Endothelial cell of umbilical vein (primary cell): ENCODE results near the gene FKRP. TPM values are rescaled to one million over a fixed set of nuclear protein-coding genes. Genes with fewer than 3 reads are reported as not detected.

Experiments used
- BruUV-seq: library from RNA; stranded (reverse); fragments of 400-500 nt; replicated peaks from 2 replicates; lab custom pipeline; 2021; lab: Mats Ljungman, UMichigan
- CTCF ChIA-PET: fragments of 300-600, 350-600 bp; sonication (Branson Sonifier 250); formaldehyde crosslinking; loops from one replicate; lab custom pipeline; 2021; ENCODE audit warnings: antibody characterized with exemption, inconsistent platforms; lab: Charles Lee
- POLR2A ChIA-PET: fragments of 300-600, 350-600 bp; sonication (Branson Sonifier 250); formaldehyde crosslinking; loops from one replicate; lab custom pipeline; 2021; ENCODE audit warnings: antibody characterized with exemption, inconsistent platforms; lab: Charles Lee
- DNase-seq: peaks from one replicate; pipeline ENCODE4 v3.0.0-alpha.2; 2011; ENCODE audit warnings: low read depth, low spot score
- FAIRE-seq: peaks from 2 replicates; lab custom pipeline; 2011; peaks lifted over from hg19 to GRCh38; lab: Jason Lieb, UNC
- H2AFZ ChIP-seq: 2 replicates; pipeline ENCODE4 v1.6.0; 2012; ENCODE audit warnings: low read depth, low read length, control low read depth, inconsistent platforms
- H3K27ac ChIP-seq: 2 replicates; pipeline ENCODE4 v1.5.1; 2011; ENCODE audit warnings: low read depth, mild to moderate bottlenecking, control low read depth, low read length, moderate library complexity; ENCODE audit not compliant: insufficient read depth
- H3K27me3 ChIP-seq, 2 experiments: 2 replicates each; pipeline versions ENCODE4 v1.6.0 to v1.6.1; 2011; ENCODE audit warnings: low read length in 2 of 2, mixed read lengths in 1 of 2; ENCODE audit not compliant: control insufficient read depth in 2 of 2, insufficient read depth in 2 of 2
- H3K36me3 ChIP-seq, 2 experiments: 2 replicates in 1 of 2; 3 replicates in 1 of 2; pipeline ENCODE4 v1.5.1; 2011; ENCODE audit warnings: low read length in 2 of 2, mild to moderate bottlenecking in 1 of 2, moderate library complexity in 1 of 2; ENCODE audit not compliant: control insufficient read depth in 2 of 2, insufficient read depth in 2 of 2; ENCODE audit errors: extremely low read depth in 1 of 2
- H3K4me1 ChIP-seq: 3 replicates; pipeline ENCODE4 v1.5.1; 2011; ENCODE audit warnings: mild to moderate bottlenecking, low read length; ENCODE audit not compliant: control insufficient read depth, insufficient read depth; ENCODE audit errors: extremely low read depth
- H3K4me2 ChIP-seq: 2 replicates; pipeline ENCODE4 v1.6.1; 2011; ENCODE audit warnings: low read length, control low read depth, mixed read lengths; ENCODE audit not compliant: insufficient read depth
- H3K4me3 ChIP-seq, 3 experiments: fragments of 200-600 bp in 1 of 3; sonication (generic), shearing (Covaris generic) in 1 of 3; replicated peaks in 1 of 3; 2 replicates each; pipeline ENCODE4 v1.5.1; 2011 to 2016; ENCODE audit warnings: control low read depth in 3 of 3, low read length in 3 of 3, mild to moderate bottlenecking in 2 of 3, inconsistent platforms in 1 of 3, low read depth in 1 of 3, moderate library complexity in 1 of 3; ENCODE audit not compliant: insufficient read depth in 1 of 3
- H3K79me2 ChIP-seq: 2 replicates; pipeline ENCODE4 v1.6.0; 2012; ENCODE audit warnings: low read length, inconsistent platforms; ENCODE audit not compliant: control insufficient read depth, insufficient read depth
- H3K9ac ChIP-seq: replicated peaks from 2 replicates; pipeline ENCODE3; 2011; ENCODE audit warnings: low read length, control low read depth; ENCODE audit not compliant: insufficient read depth; ENCODE audit errors: extremely low read depth
- H3K9me1 ChIP-seq: replicated peaks from 3 replicates; pipeline ENCODE4 v1.6.0; 2011; ENCODE audit warnings: mild to moderate bottlenecking, low read length; ENCODE audit not compliant: control insufficient read depth, insufficient read depth; ENCODE audit errors: extremely low read depth
- H3K9me3 ChIP-seq: replicated peaks from 2 replicates; pipeline ENCODE4 v1.5.1; 2012; ENCODE audit warnings: low read length, inconsistent platforms; ENCODE audit not compliant: control insufficient read depth, insufficient read depth
- H4K20me1 ChIP-seq: replicated peaks from 2 replicates; pipeline ENCODE3; 2011; ENCODE audit warnings: mild to moderate bottlenecking, low read length; ENCODE audit not compliant: control insufficient read depth, insufficient read depth; ENCODE audit errors: extremely low read depth
- EZH2 ChIP-seq: IDR thresholded peaks from 2 replicates; pipeline ENCODE4 v1.6.1; 2012; ENCODE audit warnings: borderline replicate concordance, low read depth, mild to moderate bottlenecking, moderate library complexity, low read length, inconsistent platforms; ENCODE audit not compliant: severe bottlenecking
- FOS ChIP-seq: IDR thresholded peaks from 2 replicates; pipeline ENCODE4 v1.6.1; 2011; ENCODE audit warnings: mild to moderate bottlenecking, low read length, moderate library complexity, borderline replicate concordance; ENCODE audit not compliant: insufficient read depth
- GATA2 ChIP-seq: IDR thresholded peaks from 2 replicates; pipeline ENCODE4 v1.7.0; 2011; ENCODE audit warnings: low read depth, mild to moderate bottlenecking, moderate library complexity, mixed read lengths, low read length; ENCODE audit not compliant: insufficient read length, insufficient read depth
- MYC ChIP-seq: IDR thresholded peaks from one replicate; pipeline ENCODE4 v1.6.1; 2011; ENCODE audit warnings: mild to moderate bottlenecking, low read depth, low read length
- POLR2A ChIP-seq: IDR thresholded peaks from 2 replicates; pipeline ENCODE4 v1.6.1; 2012; ENCODE audit warnings: low read depth, mild to moderate bottlenecking, control low read depth, low read length
- POLR2AphosphoS5 ChIP-seq: IDR thresholded peaks from 2 replicates; pipeline ENCODE4 v1.6.1; 2012; ENCODE audit warnings: low read depth, mild to moderate bottlenecking, control low read depth, low read length, moderate library complexity; ENCODE audit not compliant: insufficient read depth
- dilution Hi-C: fragments of 300-500 bp; cut with MboI; formaldehyde crosslinking; loops from one replicate; pipeline ENCODE4 v1.15.0; 2019; ENCODE audit warnings: low sequenced_read_pairs; ENCODE audit not compliant: extremely low pct_ligation_motif_present
- intact Hi-C: fragments of 100-400 bp; cut with micrococcal nuclease; formaldehyde crosslinking; loops from one replicate; pipeline ENCODE4 v1.10.0; 2022
- polyA plus RNA-seq, 4 experiments: library from polyadenylated mRNA; depleted of rRNA in 3 of 4; stranded (reverse) in 3 of 4; unstranded in 1 of 4; fragments of >200 nt; gene quantifications; 2 replicates each; pipeline versions ENCODE4 v1.2.1 to v1.2.3, GENCODE V29; 2011 to 2012; ENCODE audit warnings: missing spikeins in 1 of 4
- total RNA-seq: library from RNA; stranded (reverse); gene quantifications from 2 replicates; pipeline ENCODE4 v1.2.3, GENCODE V29; 2021
- TF ChIP-seq, protein P1 (sequence below): IDR thresholded peaks from 2 replicates; pipeline ENCODE4 v1.6.1; 2011; ENCODE audit not compliant: insufficient read depth, insufficient read length

The FKRP gene
- total and polyA plus RNA-seq, 2 donors (not counting 3 experiments of a cell fraction or from before 2014, with no cell fraction given), result 31.5 to 32.8 TPM

DNA sequence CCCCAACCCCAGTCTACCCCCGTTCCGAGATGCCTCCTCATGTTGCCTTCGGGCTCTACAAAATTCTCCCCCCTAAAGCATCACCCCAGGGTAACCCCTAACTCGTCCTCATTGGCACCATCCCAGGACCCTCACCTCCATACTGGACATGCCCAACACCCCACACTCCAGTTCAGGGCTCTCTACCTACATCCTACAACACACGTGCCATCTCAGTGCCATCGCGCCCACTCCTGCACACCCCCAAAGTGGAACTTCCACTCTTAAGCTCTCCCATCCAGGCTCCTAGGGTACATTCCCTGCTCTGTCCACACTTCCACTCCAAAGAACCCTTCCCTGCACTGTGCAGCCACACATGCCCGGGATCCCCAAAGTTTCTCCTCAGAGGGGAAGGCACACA is 827 bp upstream of the FKRP start:
- Histone ChIP-seq H4K20me1 (peaks cover 2% of the 10 kb centered on the region), H3K9me3 (no peaks in the 10 kb centered on the region), H3K4me2 (peak overlapping the region; percentile 87), H3K9me1 (no peaks in the 10 kb centered on the region), H3K27ac (no peak overlapping the region), H3K9ac (peak overlapping the region; percentile 82), H3K79me2 (peaks cover 64% of the 10 kb centered on the region), H2AFZ (no peak overlapping the region), H3K4me3 (peak overlapping the region; percentile 80 to 86 (median 85)), H3K36me3 (peaks cover 0 to 5% of the 10 kb centered on the region in 2 experiments), H3K4me1 (peaks cover 13% of the 10 kb centered on the region), H3K27me3 (no peaks in the 10 kb centered on the region)
- BruUV-seq, result no TSS peak
- TF ChIP-seq MYC, result no peak
- no peak for TF ChIP-seq GATA2
- TF ChIP-seq POLR2AphosphoS5, result no peak
- no peak for TF ChIP-seq FOS
- TF ChIP-seq, protein P1, sequence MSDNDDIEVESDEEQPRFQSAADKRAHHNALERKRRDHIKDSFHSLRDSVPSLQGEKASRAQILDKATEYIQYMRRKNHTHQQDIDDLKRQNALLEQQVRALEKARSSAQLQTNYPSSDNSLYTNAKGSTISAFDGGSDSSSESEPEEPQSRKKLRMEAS, result no peak
- FAIRE-seq, result no peak
- DNase-seq, result no peak
- dilution Hi-C loops (no loop called here), intact Hi-C loops (no loop called here)
- ChIA-PET POLR2A (no interaction called here), CTCF (interaction anchor here (0.6 to 2.5 kb wide), 5 partner anchors 9 to 1982 kb away, joined by 3 to 7 read pairs (median 5); no protein-coding TSS in a partner anchor)

DNA sequence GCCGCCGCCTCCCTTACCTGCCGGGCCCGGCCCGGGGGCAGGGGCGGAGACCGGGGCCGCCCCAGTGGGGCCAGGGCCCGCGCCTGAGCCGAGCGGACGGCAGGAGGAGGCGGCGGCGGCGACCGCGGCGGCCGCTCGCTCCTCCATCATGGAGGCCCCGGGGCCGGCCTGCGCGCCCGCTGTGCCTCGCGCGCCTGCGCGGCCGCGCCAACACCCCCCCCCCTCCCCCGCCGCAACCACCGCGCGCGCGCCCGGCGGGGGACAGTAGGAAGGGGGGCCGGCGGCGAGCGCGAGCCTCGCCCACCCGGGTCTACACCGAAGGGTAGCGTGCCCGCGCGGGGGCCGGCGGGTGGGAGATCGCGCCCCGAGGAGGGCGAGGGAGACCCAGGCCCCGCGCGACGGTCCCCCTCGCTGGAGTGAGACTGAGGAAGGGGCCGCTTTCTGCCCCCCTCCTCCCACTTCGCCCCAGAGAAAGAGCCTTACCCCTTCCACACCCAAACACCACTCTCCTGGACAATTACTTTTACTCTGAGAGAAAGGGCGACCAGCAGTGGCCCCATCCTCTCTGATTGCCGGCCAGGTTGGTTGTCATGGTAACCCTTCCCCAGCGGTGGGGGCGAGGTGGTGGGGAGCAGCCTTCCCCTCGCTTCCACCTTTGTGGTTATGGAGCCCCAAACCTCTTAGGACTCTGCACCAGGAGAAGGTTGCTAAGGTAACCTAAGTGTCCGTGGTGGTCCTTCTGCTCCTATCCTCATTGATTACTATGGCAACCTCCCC is 612 bp downstream of the FKRP start, which contains the start of gene STRN4:
STRN4 (minus strand) TSS at position 170 of the 777 bp plus-strand sequence; CDS start at position 150, 20 bp downstream.
- H3K9me1 ChIP-seq, result no peaks in the 10 kb centered on the region
- no peak for FAIRE-seq
- peaks cover 0 to 2% of the 10 kb centered on the region in 2 experiments for H3K36me3 ChIP-seq
- ChIA-PET POLR2A (interaction anchor here (0.6 kb wide), 1 partner anchor 430 kb away, joined by 3 read pairs; no protein-coding TSS in a partner anchor), CTCF (interaction anchor here (1.0 to 2.5 kb wide), 3 partner anchors 9 to 42 kb away, joined by 3 to 7 read pairs (median 4); no protein-coding TSS in a partner anchor)
- TF ChIP-seq MYC, result no peak
- no peak for TF ChIP-seq EZH2
- TF ChIP-seq POLR2A, result peak; percentile 28
- H3K9ac ChIP-seq, result peak within 1 kb of the TSS; percentile 82
- no peaks in the 10 kb centered on the region for H3K27me3 ChIP-seq
- H3K27ac ChIP-seq, result peak within 1 kb of the TSS; percentile 54
- dilution Hi-C loops, result no loop called here
- H3K4me1 ChIP-seq, result peaks cover 13% of the 10 kb centered on the region
- BruUV-seq, result no TSS peak
- peak within 1 kb of the TSS; percentile 73 for H2AFZ ChIP-seq
- no peak for DNase-seq
- peak within 1 kb of the TSS; percentile 87 for H3K4me2 ChIP-seq
- peak within 1 kb of the TSS; percentile 80 to 86 (median 85) for H3K4me3 ChIP-seq
- intact Hi-C loops, result no loop called here
- peaks cover 50% of the 10 kb centered on the region for H3K79me2 ChIP-seq
- H4K20me1 ChIP-seq, result peaks cover 2% of the 10 kb centered on the region
- no peaks in the 10 kb centered on the region for H3K9me3 ChIP-seq
